Measurements from ENCODE around the gene ACCS.

The ACCS gene

GRCh38 chr11:44049832-44050231 is 16.2 kb upstream of the ACCS start:
- H3K4me1 ChIP-seq (ENCODE audit: control insufficient read depth, insufficient read depth, low read length) = no peaks in the 10 kb centered on the region
- H3K27me3 ChIP-seq (ENCODE audit: control insufficient read depth, insufficient read depth, low read length) = no peaks in the 10 kb centered on the region
- H3K4me3 ChIP-seq (ENCODE audit: low read length) = no peak overlapping the region
- H3K9ac ChIP-seq (ENCODE audit: low read length) = no peak overlapping the region
- H3K36me3 ChIP-seq (ENCODE audit: control insufficient read depth, insufficient read depth, low read length) = no peaks in the 10 kb centered on the region
- H3K27ac ChIP-seq (ENCODE audit: low read depth, low read length) = no peak overlapping the region

- Histone ChIP-seq H3K4me1 (ENCODE audit: control insufficient read depth, insufficient read depth, low read length) (no peaks in the 10 kb centered on the region), H3K4me3 (ENCODE audit: low read length) (no peak overlapping the region), H3K36me3 (ENCODE audit: control insufficient read depth, insufficient read depth, low read length) (no peaks in the 10 kb centered on the region), H3K9ac (ENCODE audit: low read length) (no peak overlapping the region), H3K27me3 (ENCODE audit: control insufficient read depth, insufficient read depth, low read length) (no peaks in the 10 kb centered on the region), H3K27ac (ENCODE audit: low read depth, low read length) (no peak overlapping the region)
These were observed 14.9 kb upstream of the ACCS start for GRCh38 chr11:44051171-44051570.

- Histone ChIP-seq H3K4me3 (ENCODE audit: low read length) (no peak overlapping the region), H3K9ac (ENCODE audit: low read length) (no peak overlapping the region), H3K36me3 (ENCODE audit: control insufficient read depth, insufficient read depth, low read length) (no peaks in the 10 kb centered on the region), H3K4me1 (ENCODE audit: control insufficient read depth, insufficient read depth, low read length) (no peaks in the 10 kb centered on the region), H3K27me3 (ENCODE audit: control insufficient read depth, insufficient read depth, low read length) (no peaks in the 10 kb centered on the region), H3K27ac (ENCODE audit: low read depth, low read length) (no peak overlapping the region)
These were observed 8.7 kb upstream of the ACCS start for GRCh38 chr11:44057340-44057739.

- H3K4me3 ChIP-seq (ENCODE audit: low read length) = no peak overlapping the region
- no peaks in the 10 kb centered on the region for H3K4me1 ChIP-seq (ENCODE audit: control insufficient read depth, insufficient read depth, low read length)
- no peaks in the 10 kb centered on the region for H3K36me3 ChIP-seq (ENCODE audit: control insufficient read depth, insufficient read depth, low read length)
- no peaks in the 10 kb centered on the region for H3K27me3 ChIP-seq (ENCODE audit: control insufficient read depth, insufficient read depth, low read length)
- no peak overlapping the region for H3K27ac ChIP-seq (ENCODE audit: low read depth, low read length)
- no peak overlapping the region for H3K9ac ChIP-seq (ENCODE audit: low read length)
These were observed 7.8 kb upstream of the ACCS start for GRCh38 chr11:44058275-44058674.

GRCh38 chr11:44065161-44065661 is 859 bp upstream of the ACCS start:
- no peaks in the 10 kb centered on the region for H3K36me3 ChIP-seq (ENCODE audit: control insufficient read depth, insufficient read depth, low read length)
- H3K27me3 ChIP-seq (ENCODE audit: control insufficient read depth, insufficient read depth, low read length) = no peaks in the 10 kb centered on the region
- H3K27ac ChIP-seq (ENCODE audit: low read depth, low read length) = peak overlapping the region; percentile 92
- no peaks in the 10 kb centered on the region for H3K4me1 ChIP-seq (ENCODE audit: control insufficient read depth, insufficient read depth, low read length)
- H3K9ac ChIP-seq (ENCODE audit: low read length) = no peak overlapping the region
- no peak overlapping the region for H3K4me3 ChIP-seq (ENCODE audit: low read length)

- Histone ChIP-seq H3K4me1 (ENCODE audit: control insufficient read depth, insufficient read depth, low read length) (no peaks in the 10 kb centered on the region), H3K27ac (ENCODE audit: low read depth, low read length) (peak overlapping the region; percentile 92), H3K9ac (ENCODE audit: low read length) (no peak overlapping the region), H3K4me3 (ENCODE audit: low read length) (peak overlapping the region; percentile 77), H3K36me3 (ENCODE audit: control insufficient read depth, insufficient read depth, low read length) (peaks cover 4% of the 10 kb centered on the region), H3K27me3 (ENCODE audit: control insufficient read depth, insufficient read depth, low read length) (no peaks in the 10 kb centered on the region)
These were observed 667 bp downstream of the ACCS start for GRCh38 chr11:44066732-44067141.

- Histone ChIP-seq H3K27me3 (ENCODE audit: control insufficient read depth, insufficient read depth, low read length) (no peaks in the 10 kb centered on the region), H3K4me1 (ENCODE audit: control insufficient read depth, insufficient read depth, low read length) (no peaks in the 10 kb centered on the region), H3K36me3 (ENCODE audit: control insufficient read depth, insufficient read depth, low read length) (peaks cover 4% of the 10 kb centered on the region), H3K27ac (ENCODE audit: low read depth, low read length) (no peak overlapping the region), H3K9ac (ENCODE audit: low read length) (no peak overlapping the region), H3K4me3 (ENCODE audit: low read length) (peak overlapping the region; percentile 77)
These were observed 1.2 kb downstream of the ACCS start for GRCh38 chr11:44067266-44067665.

- Histone ChIP-seq H3K27ac (ENCODE audit: low read depth, low read length) (no peak overlapping the region), H3K9ac (ENCODE audit: low read length) (no peak overlapping the region), H3K4me3 (ENCODE audit: low read length) (no peak overlapping the region), H3K4me1 (ENCODE audit: control insufficient read depth, insufficient read depth, low read length) (no peaks in the 10 kb centered on the region), H3K27me3 (ENCODE audit: control insufficient read depth, insufficient read depth, low read length) (no peaks in the 10 kb centered on the region), H3K36me3 (ENCODE audit: control insufficient read depth, insufficient read depth, low read length) (peaks cover 4% of the 10 kb centered on the region)
These were observed 2.1 kb downstream of the ACCS start for GRCh38 chr11:44068180-44068579.

GRCh38 chr11:44071157-44071556 is 5.1 kb downstream of the ACCS start:
- Histone ChIP-seq H3K27ac (ENCODE audit: low read depth, low read length) (no peak overlapping the region), H3K4me3 (ENCODE audit: low read length) (no peak overlapping the region), H3K36me3 (ENCODE audit: control insufficient read depth, insufficient read depth, low read length) (peaks cover 4% of the 10 kb centered on the region), H3K4me1 (ENCODE audit: control insufficient read depth, insufficient read depth, low read length) (no peaks in the 10 kb centered on the region), H3K27me3 (ENCODE audit: control insufficient read depth, insufficient read depth, low read length) (no peaks in the 10 kb centered on the region), H3K9ac (ENCODE audit: low read length) (no peak overlapping the region)

- no peaks in the 10 kb centered on the region for H3K27me3 ChIP-seq (ENCODE audit: control insufficient read depth, insufficient read depth, low read length)
- H3K36me3 ChIP-seq (ENCODE audit: control insufficient read depth, insufficient read depth, low read length) = peaks cover 7% of the 10 kb centered on the region
- H3K27ac ChIP-seq (ENCODE audit: low read depth, low read length) = no peak overlapping the region
- no peak overlapping the region for H3K4me3 ChIP-seq (ENCODE audit: low read length)
- no peaks in the 10 kb centered on the region for H3K4me1 ChIP-seq (ENCODE audit: control insufficient read depth, insufficient read depth, low read length)
- H3K9ac ChIP-seq (ENCODE audit: low read length) = no peak overlapping the region
These were observed 6.9 kb downstream of the ACCS start for GRCh38 chr11:44072757-44073658.

- Histone ChIP-seq H3K9ac (ENCODE audit: low read length) (no peak overlapping the region), H3K4me3 (ENCODE audit: low read length) (no peak overlapping the region), H3K27me3 (ENCODE audit: control insufficient read depth, insufficient read depth, low read length) (no peaks in the 10 kb centered on the region), H3K27ac (ENCODE audit: low read depth, low read length) (no peak overlapping the region), H3K4me1 (ENCODE audit: control insufficient read depth, insufficient read depth, low read length) (peaks cover 4% of the 10 kb centered on the region), H3K36me3 (ENCODE audit: control insufficient read depth, insufficient read depth, low read length) (peaks cover 7% of the 10 kb centered on the region)
These were observed 12.7 kb downstream of the ACCS start for GRCh38 chr11:44078794-44079193.

- peaks cover 7% of the 10 kb centered on the region for H3K36me3 ChIP-seq (ENCODE audit: control insufficient read depth, insufficient read depth, low read length)
- peaks cover 7% of the 10 kb centered on the region for H3K4me1 ChIP-seq (ENCODE audit: control insufficient read depth, insufficient read depth, low read length)
- no peak overlapping the region for H3K27ac ChIP-seq (ENCODE audit: low read depth, low read length)
- H3K9ac ChIP-seq (ENCODE audit: low read length) = no peak overlapping the region
- H3K27me3 ChIP-seq (ENCODE audit: control insufficient read depth, insufficient read depth, low read length) = no peaks in the 10 kb centered on the region
- no peak overlapping the region for H3K4me3 ChIP-seq (ENCODE audit: low read length)
These were observed 13.3 kb downstream of the ACCS start for GRCh38 chr11:44079376-44079775.

GRCh38 chr11:44080951-44081350 is 14.9 kb downstream of the ACCS start:
- peaks cover 7% of the 10 kb centered on the region for H3K4me1 ChIP-seq (ENCODE audit: control insufficient read depth, insufficient read depth, low read length)
- H3K9ac ChIP-seq (ENCODE audit: low read length) = no peak overlapping the region
- peaks cover 7% of the 10 kb centered on the region for H3K36me3 ChIP-seq (ENCODE audit: control insufficient read depth, insufficient read depth, low read length)
- no peak overlapping the region for H3K27ac ChIP-seq (ENCODE audit: low read depth, low read length)
- no peak overlapping the region for H3K4me3 ChIP-seq (ENCODE audit: low read length)
- no peaks in the 10 kb centered on the region for H3K27me3 ChIP-seq (ENCODE audit: control insufficient read depth, insufficient read depth, low read length)
